ENCODE measurements around the gene RANGAP1. TPM values are rescaled to one million over a fixed set of nuclear protein-coding genes. Genes with fewer than 3 reads are reported as not detected.

Gene RANGAP1
- total and polyA plus RNA-seq, 2 of the 4 experiments (the other 2 are of a cell fraction): 71.2 to 148 TPM

GRCh38 chr22:41284465-41284864 is 1.5 kb downstream of the RANGAP1 start:
- CTCF ChIA-PET: interaction anchor here (1.0 kb wide), 1 partner anchor 14 kb away, joined by 3 read pairs; no protein-coding TSS in a partner anchor

More at GRCh38 chr22:41284465-41284864, 1.5 kb downstream of the RANGAP1 start:
- peak overlapping the region; percentile 89 for H4K91ac ChIP-seq (ENCODE audit: insufficient read depth, low read depth, low read length)
- peak overlapping the region; percentile 43 for H2AK9ac ChIP-seq (replicated peaks; ENCODE audit: low read depth, low read length, poor library complexity)
- H3K9ac ChIP-seq (ENCODE audit: low read depth, low read length): peak overlapping the region; percentile 81; the same call in 1 of the 2 replicates
- peak overlapping the region; percentile 9 to 83; a peak in 3 of 4 replicates for H4K8ac ChIP-seq (ENCODE audit: low read depth in 2 of 2, low read length in 2 of 2)
- intact Hi-C loops (cut with micrococcal nuclease) (no loop called here), in situ Hi-C loops (cut with MboI; ENCODE audit: low sequenced_read_pairs) (no loop called here), dilution Hi-C loops (cut with HindIII; ENCODE audit: low sequenced_read_pairs, unreplicated experiment) (no loop called here)
- H3K27ac ChIP-seq (ENCODE audit: insufficient read depth, low read length): peak overlapping the region; percentile 81
- peak overlapping the region; percentile 92 for H3K56ac ChIP-seq (ENCODE audit: extremely low read depth, insufficient read depth, low read length)
- ATAC-seq (ENCODE audit: low read depth) (no peak), DNase-seq (no peak)
- peak overlapping the region; percentile 87 for H3K4ac ChIP-seq (ENCODE audit: low read depth, low read length)
- no peaks in the 10 kb centered on the region for H3K9me3 ChIP-seq (ENCODE audit: control insufficient read depth, insufficient read depth, low read length)
- H2BK120ac ChIP-seq (ENCODE audit: low read depth, low read length): peak overlapping the region; percentile 77
- H3K4me2 ChIP-seq (ENCODE audit: low read depth, low read length): peak overlapping the region; percentile 29
- peak overlapping the region; percentile 45; the same call in 1 of the 2 replicates for H2BK20ac ChIP-seq (ENCODE audit: low read depth, low read length)
- peaks cover 22% of the 10 kb centered on the region; the same call in 1 of the 2 replicates for H4K20me1 ChIP-seq (ENCODE audit: insufficient read depth, low read length)
- no peaks in the 10 kb centered on the region for H3K27me3 ChIP-seq (ENCODE audit: control insufficient read depth, insufficient read depth, low read length)
- no peak overlapping the region for H4K5ac ChIP-seq (ENCODE audit: low read depth, low read length)
- peaks cover 15% of the 10 kb centered on the region for H3K4me1 ChIP-seq (ENCODE audit: control insufficient read depth, insufficient read depth, low read length)
- H3K23ac ChIP-seq (ENCODE audit: low read depth, low read length): peak overlapping the region; percentile 75; the same call in 1 of the 2 replicates
- no peak overlapping the region for H3K4me3 ChIP-seq (ENCODE audit: insufficient read depth, low read depth, low read length)
- BruUV-seq (replicated peaks): TSS peak; percentile 37
- TF ChIP-seq MAZ (IDR thresholded peaks at IDR 0.05; ENCODE audit: borderline replicate concordance, low read depth, low read length) (no peak), USF2 (IDR thresholded peaks at IDR 0.05; ENCODE audit: low read depth, low read length) (no peak)
- peaks cover 37% of the 10 kb centered on the region for H3K36me3 ChIP-seq (ENCODE audit: control insufficient read depth, insufficient read depth, low read length)
- WGBS, 2 experiments (ENCODE audit: extremely low coverage in 2 of 2, insufficient read length in 1 of 2): 100% methylated on average over 2 of the region's 10 CpGs; no CpG with 5 or more reads in 1 of the 2 experiments
- H3K9me1 ChIP-seq (ENCODE audit: insufficient read depth, low read length): peaks cover 20% of the 10 kb centered on the region
- H2BK15ac ChIP-seq (ENCODE audit: low read depth, low read length): no peak overlapping the region; the same call in 2 of the 3 replicates
- POLR2A ChIA-PET (ENCODE audit: unreplicated experiment): no interaction called here
- peak overlapping the region; percentile 91 for H2AK5ac ChIP-seq (ENCODE audit: low read depth, low read length)
- H2AFZ ChIP-seq (replicated peaks; ENCODE audit: low read length, poor library complexity): no peak overlapping the region
- H3K14ac ChIP-seq (replicated peaks; ENCODE audit: low read depth, low read length): 0 out of 2 replicates have a peak overlapping the region, but pooled peaks have one; percentile 79
- peak overlapping the region; percentile 94 for H2BK5ac ChIP-seq (ENCODE audit: low read depth, low read length, poor library complexity, severe bottlenecking)
- peak overlapping the region; percentile 44; the same call in 1 of the 2 replicates for H3K18ac ChIP-seq (ENCODE audit: low read depth, low read length)
- H3K79me1 ChIP-seq (ENCODE audit: low read depth in 1 of 2, low read length in 2 of 2): peaks cover 31 to 67% of the 10 kb centered on the region in 2 experiments
